ENCODE measurements around the gene BMP4.
A peak's percentile ranks its signal among the peaks of the same experiment; 100 is the strongest.
"Not testable (repeated sequence)": the region's sequence is repeated elsewhere in the genome, so short reads cannot be mapped to it uniquely, and the experiment has no call there.

The BMP4 gene

GRCh38 chr14:53956427-53957201 lies at the start of gene BMP4:
Gene BMP4 (minus strand): TSS chr14:53956825. CDS start chr14:53952222, 4,603 bp downstream.
- no peak for DNase-seq

GRCh38 chr14:54003064-54003463 lies 46.4 kb upstream of the BMP4 start:
- peak; percentile 12 for DNase-seq

- DNase-seq: peak; percentile 91
These were observed 46.0 kb upstream of the BMP4 start for GRCh38 chr14:54002653-54003052.

GRCh38 chr14:54001189-54001878 lies 44.7 kb upstream of the BMP4 start:
- no peak for DNase-seq

GRCh38 chr14:54000341-54000811 lies 43.8 kb upstream of the BMP4 start:
- peak; percentile 61 for DNase-seq

GRCh38 chr14:53999061-53999488 lies 42.5 kb upstream of the BMP4 start:
- DNase-seq: peak; percentile 86

- DNase-seq: no peak
These were observed 39.4 kb upstream of the BMP4 start for GRCh38 chr14:53996041-53996440.

- no peak for DNase-seq
These were observed 37.4 kb upstream of the BMP4 start for GRCh38 chr14:53993920-53994607.

- DNase-seq: no peak
These were observed 34.4 kb upstream of the BMP4 start for GRCh38 chr14:53990978-53991377.

GRCh38 chr14:53986718-53987117 lies 30.1 kb upstream of the BMP4 start:
- not testable (repeated sequence) for DNase-seq

- DNase-seq: not testable (repeated sequence)
These were observed 28.3 kb upstream of the BMP4 start for GRCh38 chr14:53984958-53985357.

- DNase-seq: no peak
These were observed 26.5 kb upstream of the BMP4 start for GRCh38 chr14:53983112-53983511.

- DNase-seq: no peak
These were observed 25.9 kb upstream of the BMP4 start for GRCh38 chr14:53982546-53982945.

GRCh38 chr14:53979747-53980642 lies 23.4 kb upstream of the BMP4 start:
- DNase-seq: peak; percentile 60

GRCh38 chr14:53979113-53979681 lies 22.6 kb upstream of the BMP4 start:
- peak; percentile 38 for DNase-seq

- DNase-seq: no peak
These were observed 21.6 kb upstream of the BMP4 start for GRCh38 chr14:53978194-53978593.

GRCh38 chr14:53975444-53975843 lies 18.8 kb upstream of the BMP4 start:
- DNase-seq: no peak

- DNase-seq: no peak
These were observed 14.9 kb upstream of the BMP4 start for GRCh38 chr14:53971521-53971920.

GRCh38 chr14:53969326-53969725 lies 12.7 kb upstream of the BMP4 start:
- no peak for DNase-seq

GRCh38 chr14:53968726-53969125 lies 12.1 kb upstream of the BMP4 start:
- DNase-seq: no peak

GRCh38 chr14:53967606-53968005 lies 11.0 kb upstream of the BMP4 start:
- no peak for DNase-seq

GRCh38 chr14:53964249-53964648 lies 7.6 kb upstream of the BMP4 start:
- DNase-seq: no peak

All from fibroblast of skin of right biceps (primary cell).